GM19372 (cell line): ENCODE results near the gene ZNF14.
"Not testable (repeated sequence)": the region's sequence is repeated elsewhere in the genome, so short reads cannot be mapped to it uniquely, and the experiment has no call there.

Experiments
- ATAC-seq: cut with Tn5 transposase; IDR thresholded peaks from one replicate; pipeline ENCODE4 v1.9.1; 2021; ENCODE audit warnings: mild to moderate bottlenecking, low read depth, moderate library complexity; ENCODE audit not compliant: unreplicated experiment

Gene ZNF14

DNA sequence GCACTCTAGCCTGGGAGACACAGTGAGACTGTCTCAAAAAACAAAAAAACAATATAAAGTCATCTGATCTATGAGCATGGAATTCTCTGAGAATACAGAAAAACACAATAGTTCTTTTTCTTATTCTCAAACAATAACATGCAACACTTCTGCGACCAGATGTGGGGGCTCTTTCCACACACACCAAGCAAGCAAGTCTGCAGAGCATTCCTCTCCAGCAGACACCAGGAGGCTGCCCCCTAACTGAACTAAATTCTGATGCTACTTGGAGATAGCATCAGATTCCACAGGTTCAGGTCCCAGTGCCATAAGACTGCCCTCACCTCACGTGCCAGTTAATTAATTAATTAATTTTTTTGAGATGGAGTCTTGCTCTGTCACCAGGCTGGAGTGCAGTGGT is 36.5 kb downstream of the ZNF14 start:
- ATAC-seq = no peak

DNA sequence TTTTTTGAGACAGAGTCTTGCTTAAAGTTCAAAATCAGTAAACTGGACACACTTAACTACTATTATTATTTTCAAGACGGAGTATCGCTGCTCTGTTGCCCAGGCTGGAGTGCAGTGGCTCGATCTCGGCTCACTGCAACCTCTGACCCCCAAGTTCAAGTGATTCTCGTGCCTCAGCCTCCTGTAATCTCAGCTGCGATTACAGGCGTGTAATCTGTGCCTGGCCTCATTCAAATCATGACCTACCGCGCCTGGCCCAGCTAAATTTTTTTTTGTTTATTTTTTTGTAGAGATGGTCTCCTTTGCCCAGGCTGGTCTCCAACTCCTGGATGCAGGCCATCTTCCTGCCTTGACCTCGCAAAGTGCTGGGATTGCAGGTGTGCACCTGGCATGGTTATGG is 41.2 kb downstream of the ZNF14 start:
- no peak for ATAC-seq

GRCh38 chr19:19689023-19689422 is 43.9 kb downstream of the ZNF14 start:
- not testable (repeated sequence) for ATAC-seq

DNA sequence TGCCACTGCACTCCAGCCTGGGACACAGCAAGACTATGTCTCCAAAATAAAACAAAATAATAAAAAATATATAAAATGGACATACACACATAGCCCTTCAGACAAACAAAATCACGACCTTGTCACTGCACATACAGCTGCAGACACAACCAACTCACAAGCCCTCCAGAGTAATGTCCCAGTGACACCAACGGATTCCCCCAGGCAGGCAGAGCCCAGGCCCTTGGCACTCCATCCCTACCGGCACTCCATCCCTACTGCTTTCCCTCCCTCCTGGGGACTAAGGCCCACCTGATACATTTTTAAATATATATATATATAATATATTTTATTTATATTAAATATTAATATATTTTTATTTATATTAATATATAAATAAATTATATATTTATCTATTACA is 45.8 kb downstream of the ZNF14 start:
- no peak for ATAC-seq

DNA sequence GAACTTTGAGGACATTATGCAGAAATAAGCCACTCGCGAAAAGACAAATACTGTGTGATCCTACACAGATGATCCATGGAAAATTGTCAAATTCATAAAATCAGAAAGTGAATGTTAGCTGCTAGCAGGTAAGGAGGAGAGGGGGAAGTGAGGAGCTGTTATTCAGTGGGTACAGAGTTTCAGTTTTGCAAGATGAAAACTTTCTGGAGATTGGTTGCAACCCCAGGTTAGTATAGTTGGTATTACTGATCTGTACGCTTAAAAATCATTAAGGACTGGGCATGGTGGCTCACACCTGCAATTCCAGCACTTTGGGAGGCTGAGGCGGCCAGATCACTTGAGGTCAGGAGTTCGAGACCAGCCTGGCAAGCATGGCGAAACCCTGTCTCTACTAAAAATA is 46.3 kb downstream of the ZNF14 start:
- no peak for ATAC-seq

DNA sequence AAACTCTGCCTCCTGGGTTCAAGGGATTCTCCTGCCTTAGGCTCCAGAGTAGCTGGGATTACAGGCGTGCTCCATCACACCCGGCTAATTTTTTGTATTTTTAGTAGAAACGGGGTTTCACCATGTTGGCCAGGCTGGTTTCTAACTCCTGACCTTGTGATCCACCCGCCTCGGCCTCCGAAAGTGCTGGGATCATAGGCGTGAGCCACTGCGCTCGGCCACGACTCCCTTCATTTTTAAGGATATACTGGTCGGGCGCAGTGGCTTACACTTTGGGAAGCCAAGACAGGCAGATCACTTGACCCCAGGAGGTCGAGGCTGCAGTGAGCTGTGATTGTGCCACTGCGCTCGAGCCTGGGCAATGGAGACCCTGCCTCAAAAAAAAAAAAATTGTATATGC is 46.8 kb downstream of the ZNF14 start:
- ATAC-seq = not testable (repeated sequence)

DNA sequence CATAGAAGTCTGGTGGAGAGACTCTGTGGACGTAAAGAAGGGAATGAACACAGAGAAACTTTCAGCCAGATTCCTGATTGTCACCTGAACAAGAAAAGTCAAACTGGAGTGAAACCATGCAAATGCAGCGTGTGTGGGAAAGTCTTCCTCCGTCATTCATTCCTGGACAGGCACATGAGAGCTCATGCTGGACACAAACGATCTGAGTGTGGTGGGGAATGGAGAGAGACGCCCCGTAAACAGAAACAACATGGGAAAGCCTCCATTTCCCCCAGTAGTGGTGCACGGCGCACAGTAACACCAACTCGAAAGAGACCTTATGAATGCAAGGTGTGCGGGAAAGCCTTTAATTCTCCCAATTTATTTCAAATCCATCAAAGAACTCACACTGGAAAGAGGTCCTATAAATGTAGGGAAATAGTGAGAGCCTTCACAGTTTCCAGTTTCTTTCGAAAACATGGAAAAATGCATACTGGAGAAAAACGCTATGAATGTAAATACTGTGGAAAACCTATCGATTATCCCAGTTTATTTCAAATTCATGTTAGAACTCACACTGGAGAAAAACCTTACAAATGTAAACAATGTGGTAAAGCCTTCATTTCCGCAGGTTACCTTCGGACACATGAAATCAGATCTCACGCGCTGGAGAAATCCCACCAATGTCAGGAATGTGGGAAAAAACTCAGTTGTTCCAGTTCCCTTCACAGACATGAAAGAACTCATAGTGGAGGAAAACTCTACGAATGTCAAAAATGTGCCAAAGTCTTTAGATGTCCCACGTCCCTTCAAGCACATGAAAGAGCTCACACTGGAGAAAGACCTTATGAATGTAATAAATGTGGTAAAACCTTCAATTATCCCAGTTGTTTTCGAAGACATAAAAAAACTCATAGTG is 53.5 kb downstream of the ZNF14 start:
- ATAC-seq = no peak

GRCh38 chr19:19677579-19677978 is 55.3 kb downstream of the ZNF14 start:
- no peak for ATAC-seq

DNA sequence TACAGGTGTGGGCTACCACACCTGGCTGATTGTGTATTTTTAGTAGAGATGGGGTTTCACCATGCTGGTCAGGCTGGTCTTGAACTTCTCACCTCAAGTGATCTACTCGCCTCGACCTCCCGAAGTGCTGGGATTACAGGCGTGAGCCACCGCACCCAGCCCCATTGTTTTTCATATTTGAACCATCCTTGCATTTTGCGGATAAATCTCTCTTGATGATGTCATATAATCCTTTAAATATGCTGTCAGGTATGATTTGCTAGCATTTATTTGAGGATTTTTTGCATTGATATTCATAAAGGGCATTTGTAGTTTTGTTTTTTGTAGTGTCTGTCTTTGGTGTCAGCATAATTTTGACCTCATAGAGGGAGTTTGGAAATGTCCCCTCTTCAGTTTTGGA is 58.6 kb downstream of the ZNF14 start:
- ATAC-seq = no peak

- ATAC-seq = no peak
Measured at GRCh38 chr19:19672816-19673215, 60.1 kb downstream of the ZNF14 start.

- no peak for ATAC-seq
Measured at GRCh38 chr19:19670070-19670551, 62.8 kb downstream of the ZNF14 start.

- peak; percentile 58 for ATAC-seq
Measured at GRCh38 chr19:19668230-19669012, 64.5 kb downstream of the ZNF14 start, which contains the start of gene ZNF101. TSS of gene ZNF101 (plus strand) at chr19:19668839. CDS start at chr19:19668964, 125 bp downstream.

GRCh38 chr19:19665420-19665948 is 67.4 kb downstream of the ZNF14 start:
- ATAC-seq = not testable (repeated sequence)

DNA sequence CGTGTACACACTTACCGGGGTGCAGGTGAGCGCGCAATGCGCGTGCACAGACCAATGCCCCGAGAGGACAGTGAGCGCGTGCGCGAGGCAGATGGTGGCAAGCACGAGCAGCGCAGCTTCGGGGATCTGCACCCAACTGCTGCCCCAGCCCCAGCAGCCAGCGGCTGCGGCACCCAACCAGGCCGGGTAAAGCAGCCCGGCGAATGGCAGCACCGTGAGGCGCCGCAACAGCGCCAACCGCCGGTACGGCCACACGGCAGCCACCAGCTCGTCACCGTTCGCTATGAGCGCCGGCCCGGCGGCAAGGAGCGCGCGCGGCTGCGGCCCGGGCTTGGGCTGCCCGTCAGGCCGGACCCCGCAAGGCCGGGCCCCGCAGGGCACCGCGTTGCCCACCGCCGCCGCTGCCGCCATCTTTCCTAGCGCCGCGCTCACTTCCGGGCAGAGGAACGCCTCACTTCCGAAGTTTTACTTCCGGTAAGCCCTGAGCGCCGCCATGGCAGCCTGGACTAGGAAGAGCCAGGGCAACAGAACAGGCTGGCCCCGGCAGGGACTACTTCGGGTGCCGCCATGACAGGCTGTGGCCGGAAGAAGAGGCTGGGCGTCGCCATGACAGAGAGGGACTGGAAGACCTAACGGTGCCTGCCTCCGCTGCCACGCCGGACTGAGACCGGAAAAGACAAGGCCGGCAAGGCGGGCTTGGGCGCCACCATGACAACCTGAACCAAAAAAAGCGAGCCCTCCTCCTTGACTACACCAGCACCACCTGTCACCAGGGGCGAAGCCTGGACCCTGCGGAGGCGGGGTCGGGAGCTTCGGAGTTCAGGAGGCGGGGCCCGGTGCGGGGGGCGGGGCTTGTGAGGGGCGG is 69.4 kb downstream of the ZNF14 start, which contains the start of gene ATP13A1:
Gene ATP13A1 (minus strand): TSS at position 421 of the 865 bp plus-strand sequence. CDS start 10 bp downstream, at position 411.
- peak; percentile 70 for ATAC-seq

- no peak for ATAC-seq
Measured at GRCh38 chr19:19662871-19663255, 70.0 kb downstream of the ZNF14 start.

DNA sequence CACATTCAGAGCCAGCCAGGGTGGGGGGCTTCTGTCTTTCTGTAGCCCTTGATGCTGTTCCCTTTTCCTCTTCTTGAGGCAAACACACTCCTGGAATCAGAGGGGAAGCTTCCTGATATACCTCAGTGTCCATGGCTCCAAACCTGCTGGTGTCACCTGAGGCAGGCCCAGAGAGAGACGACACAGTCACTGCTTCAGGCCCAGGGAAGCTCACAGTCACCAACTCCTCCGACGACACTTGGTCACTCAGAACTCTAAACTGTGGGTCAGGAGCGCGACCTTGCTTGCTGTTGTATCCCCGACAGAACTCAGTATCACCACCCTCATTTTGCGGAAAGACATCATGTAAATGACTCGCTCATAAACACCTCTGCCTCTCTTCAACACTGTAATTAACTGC is 70.6 kb downstream of the ZNF14 start:
- ATAC-seq = no peak

- no peak for ATAC-seq
Measured at GRCh38 chr19:19661675-19662251, 71.1 kb downstream of the ZNF14 start.

DNA sequence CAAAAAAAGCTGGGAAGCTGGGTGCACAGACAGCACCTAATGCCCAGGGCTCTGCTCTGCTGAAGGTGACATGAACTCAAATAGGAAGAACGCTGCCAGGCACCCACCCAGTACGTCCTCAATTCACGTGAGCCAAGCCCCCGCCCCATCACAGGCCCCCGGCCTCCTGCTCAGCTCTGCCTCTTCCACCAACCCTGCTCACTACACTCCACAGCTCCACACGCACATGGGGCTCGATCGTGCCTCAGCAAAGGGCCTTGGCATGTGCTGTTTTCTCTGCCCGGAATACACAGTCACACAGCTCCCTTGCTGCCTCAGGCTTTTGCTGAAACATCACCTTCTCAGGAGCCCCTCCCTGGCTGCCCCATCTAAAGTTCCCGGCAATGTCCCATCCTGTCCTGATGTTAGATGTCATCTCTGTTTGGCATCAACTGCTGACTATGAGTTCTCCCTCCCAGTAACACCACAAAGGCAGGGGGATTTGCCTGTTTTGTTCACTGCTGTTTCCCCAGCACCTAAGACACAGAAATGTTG is 71.7 kb downstream of the ZNF14 start:
- no peak for ATAC-seq
